Measurements from ENCODE around the gene GNG7. TPM values are rescaled to one million over a fixed set of nuclear protein-coding genes. Genes with fewer than 3 reads are reported as not detected.
A peak's percentile ranks its signal among the peaks of the same experiment; 100 is the strongest.

GNG7 gene
- total and polyA plus RNA-seq, 7 donors = 1.2 to 8.0 (median 2.6) TPM

DNA sequence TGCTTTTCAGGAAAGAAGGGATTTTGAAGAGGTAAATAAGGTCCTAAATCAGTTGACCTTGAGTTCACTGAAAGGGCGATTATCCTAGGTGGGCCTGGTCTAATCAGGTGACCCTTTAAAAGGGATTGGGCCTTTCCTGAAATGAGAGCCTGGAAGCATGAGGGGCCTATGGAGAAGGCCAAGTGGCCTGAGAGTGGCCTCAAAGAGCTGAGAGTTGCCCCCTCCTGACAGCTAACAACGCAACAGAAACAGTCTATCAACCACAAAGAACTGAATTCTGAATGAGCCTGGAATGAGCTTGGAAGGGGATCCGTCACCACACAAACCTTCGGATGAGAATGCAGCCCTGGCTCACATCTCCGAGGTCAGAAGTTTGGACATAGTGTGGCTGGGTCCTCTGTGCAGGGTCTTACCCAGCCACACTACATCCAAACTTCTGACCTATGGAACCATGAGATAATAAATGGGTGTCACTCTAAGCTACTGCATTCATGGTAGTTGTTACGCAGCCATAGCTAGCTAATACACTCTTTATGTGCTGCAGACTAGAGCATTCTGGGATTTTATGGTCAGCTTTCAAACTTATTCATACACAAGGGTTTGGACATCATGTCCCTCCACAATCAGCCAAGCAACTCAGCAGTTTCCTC lies 72.0 kb downstream of the GNG7 start:
- no peak overlapping the region for H3K4me3 ChIP-seq
- no peaks in the 10 kb centered on the region for H3K36me3 ChIP-seq
- peak overlapping the region in 3 of 4 donors; percentile 49 to 62 (median 54) for H3K27ac ChIP-seq
- DNase-seq = no peak
- H3K27me3 ChIP-seq = no peaks in the 10 kb centered on the region
- WGBS, 2 donors = 98% methylated on average over 6 of the region's 6 CpGs
- intact Hi-C loops (cut with DNase I) = no loop called here
- no peaks in the 10 kb centered on the region for H3K9me3 ChIP-seq
- no peak for TF ChIP-seq POLR2A (IDR thresholded peaks at IDR 0.05)
- TF ChIP-seq, protein P1, sequence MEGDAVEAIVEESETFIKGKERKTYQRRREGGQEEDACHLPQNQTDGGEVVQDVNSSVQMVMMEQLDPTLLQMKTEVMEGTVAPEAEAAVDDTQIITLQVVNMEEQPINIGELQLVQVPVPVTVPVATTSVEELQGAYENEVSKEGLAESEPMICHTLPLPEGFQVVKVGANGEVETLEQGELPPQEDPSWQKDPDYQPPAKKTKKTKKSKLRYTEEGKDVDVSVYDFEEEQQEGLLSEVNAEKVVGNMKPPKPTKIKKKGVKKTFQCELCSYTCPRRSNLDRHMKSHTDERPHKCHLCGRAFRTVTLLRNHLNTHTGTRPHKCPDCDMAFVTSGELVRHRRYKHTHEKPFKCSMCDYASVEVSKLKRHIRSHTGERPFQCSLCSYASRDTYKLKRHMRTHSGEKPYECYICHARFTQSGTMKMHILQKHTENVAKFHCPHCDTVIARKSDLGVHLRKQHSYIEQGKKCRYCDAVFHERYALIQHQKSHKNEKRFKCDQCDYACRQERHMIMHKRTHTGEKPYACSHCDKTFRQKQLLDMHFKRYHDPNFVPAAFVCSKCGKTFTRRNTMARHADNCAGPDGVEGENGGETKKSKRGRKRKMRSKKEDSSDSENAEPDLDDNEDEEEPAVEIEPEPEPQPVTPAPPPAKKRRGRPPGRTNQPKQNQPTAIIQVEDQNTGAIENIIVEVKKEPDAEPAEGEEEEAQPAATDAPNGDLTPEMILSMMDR (IDR thresholded peaks at IDR 0.05) = no peak
- TF ChIP-seq POLR2AphosphoS5 (IDR thresholded peaks at IDR 0.05) = no peak
- TF ChIP-seq EP300 (IDR thresholded peaks at IDR 0.05) = no peak
- peaks cover 0 to 14% (median 3%) of the 10 kb centered on the region in 4 donors for H3K4me1 ChIP-seq

DNA sequence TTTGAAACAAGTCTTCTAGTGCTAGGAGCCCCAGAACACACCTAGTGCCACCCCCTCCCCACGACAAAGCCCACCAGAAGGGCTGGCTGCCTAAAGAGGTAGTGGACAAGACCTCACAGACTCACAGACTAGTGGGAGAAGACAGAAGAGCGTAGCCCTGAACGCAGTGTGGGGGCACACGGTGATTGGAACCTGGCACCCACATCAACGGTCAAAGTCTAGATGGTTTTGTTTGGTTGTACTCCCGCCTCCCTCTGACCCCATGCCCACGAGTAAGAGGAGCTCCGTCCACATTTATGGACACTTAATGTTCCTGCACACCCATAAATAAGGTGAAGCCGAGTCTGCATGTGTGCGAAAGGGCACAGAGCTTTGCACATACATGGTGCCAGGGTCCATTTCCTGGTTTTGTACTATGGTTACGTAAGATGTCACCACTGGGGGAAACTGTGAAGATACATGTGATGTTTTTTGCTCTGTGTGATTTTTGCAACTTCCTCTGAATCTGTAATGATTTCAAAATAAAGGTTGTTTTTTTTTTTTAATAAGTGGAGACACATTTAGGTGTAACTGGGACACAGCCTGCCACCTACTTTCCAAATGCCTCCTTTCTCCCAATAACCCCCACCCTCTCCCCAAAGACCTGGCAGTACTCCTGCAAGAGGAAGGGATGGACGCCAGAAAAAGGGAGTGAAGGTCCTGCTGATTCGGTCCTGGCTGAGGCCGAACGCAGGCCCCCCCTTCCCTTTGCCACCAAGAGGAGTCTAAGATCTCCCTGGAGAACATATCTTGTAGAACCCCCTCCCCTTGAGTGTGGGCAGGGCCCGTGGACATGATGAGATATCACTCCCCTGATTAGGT lies 72.8 kb downstream of the GNG7 start:
- 67 to 83% methylated on average over 16 of the region's 16 CpGs for WGBS, 2 donors
- no peaks in the 10 kb centered on the region for H3K9me3 ChIP-seq
- H3K4me3 ChIP-seq = no peak overlapping the region
- TF ChIP-seq POLR2A (IDR thresholded peaks at IDR 0.05) = no peak
- TF ChIP-seq EP300 (IDR thresholded peaks at IDR 0.05) = peak in 2 of 4 donors; percentile 5 to 33
- TF ChIP-seq, protein P1 (IDR thresholded peaks at IDR 0.05) = no peak
- peak in 1 of 4 donors; percentile 61 for TF ChIP-seq POLR2AphosphoS5 (IDR thresholded peaks at IDR 0.05)
- DNase-seq = peak; percentile 45
- H3K27ac ChIP-seq = peak overlapping the region in 3 of 4 donors; percentile 49 to 62 (median 54)
- peaks cover 0 to 14% (median 3%) of the 10 kb centered on the region in 4 donors for H3K4me1 ChIP-seq
- intact Hi-C loops (cut with DNase I) = no loop called here
- H3K27me3 ChIP-seq = no peaks in the 10 kb centered on the region
- no peaks in the 10 kb centered on the region for H3K36me3 ChIP-seq

DNA sequence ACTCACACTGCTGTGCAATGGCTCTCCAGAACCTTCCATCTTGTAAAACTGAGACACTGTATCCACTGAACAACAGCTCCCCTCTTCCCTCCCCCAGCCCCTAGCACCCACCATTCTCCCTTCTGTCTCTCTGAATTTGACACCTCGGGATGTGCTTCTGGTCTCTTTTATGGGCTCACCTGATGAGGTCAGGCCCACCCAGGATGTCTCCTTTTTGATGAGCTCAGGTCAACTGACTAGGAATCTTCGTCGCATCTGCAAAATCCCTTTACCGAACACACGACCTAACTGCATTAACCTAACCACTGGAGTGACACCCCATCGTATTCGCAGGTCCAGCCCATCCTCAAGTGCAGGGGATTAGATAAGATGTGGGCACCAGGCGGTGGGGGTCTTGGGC lies 73.9 kb downstream of the GNG7 start:
- Histone ChIP-seq H3K4me3 (no peak overlapping the region), H3K4me1 (peaks cover 0 to 14% (median 3%) of the 10 kb centered on the region in 4 donors), H3K9me3 (no peaks in the 10 kb centered on the region), H3K27ac (no peak overlapping the region), H3K27me3 (no peaks in the 10 kb centered on the region), H3K36me3 (no peaks in the 10 kb centered on the region)
- intact Hi-C loops (cut with DNase I) = no loop called here
- WGBS, 2 donors = 95% methylated on average over 8 of the region's 8 CpGs
- no peak for DNase-seq
- TF ChIP-seq POLR2AphosphoS5 (IDR thresholded peaks at IDR 0.05) (no peak), EP300 (IDR thresholded peaks at IDR 0.05) (no peak), POLR2A (IDR thresholded peaks at IDR 0.05) (no peak)
- TF ChIP-seq, protein P1 (IDR thresholded peaks at IDR 0.05) = no peak

DNA sequence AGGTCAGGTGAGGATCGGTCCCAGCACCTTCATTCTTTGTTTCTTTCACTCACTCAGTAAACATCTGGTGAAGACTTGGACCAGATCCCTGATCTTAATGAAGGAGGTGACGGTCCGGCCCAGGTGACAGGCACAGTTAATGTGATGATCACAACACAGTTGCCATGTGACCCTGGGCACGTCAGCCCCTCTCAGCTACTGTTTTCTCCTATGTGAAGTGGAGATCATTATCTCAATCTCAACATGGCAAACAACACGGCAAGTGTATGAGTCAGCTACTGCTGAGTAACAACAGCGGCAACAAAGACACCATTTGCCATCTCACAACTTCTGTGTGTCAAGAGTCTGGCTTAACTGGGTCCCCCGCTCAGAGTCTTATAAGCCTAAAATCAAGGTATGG lies 74.6 kb downstream of the GNG7 start:
- Histone ChIP-seq H3K9me3 (no peaks in the 10 kb centered on the region), H3K36me3 (no peaks in the 10 kb centered on the region), H3K4me1 (peaks cover 0 to 14% (median 3%) of the 10 kb centered on the region in 4 donors), H3K4me3 (no peak overlapping the region), H3K27me3 (no peaks in the 10 kb centered on the region), H3K27ac (peak overlapping the region in 2 of 4 donors; percentile 72 to 82)
- intact Hi-C loops (cut with DNase I) = no loop called here
- DNase-seq = no peak
- WGBS, 2 donors = 79 to 82% methylated on average over 7 of the region's 7 CpGs
- TF ChIP-seq EP300 (IDR thresholded peaks at IDR 0.05) (no peak), POLR2AphosphoS5 (IDR thresholded peaks at IDR 0.05) (no peak), POLR2A (IDR thresholded peaks at IDR 0.05) (no peak)
- TF ChIP-seq, protein P1 (IDR thresholded peaks at IDR 0.05) = no peak
